ENCODE results near the gene FARP2. TPM values are rescaled to one million over a fixed set of nuclear protein-coding genes. Genes with fewer than 3 reads are reported as not detected.

The FARP2 gene
- total RNA-seq, 6 experiments from 2014 or later = 13.3 to 41.3 (median 28.7) TPM

- ATAC-seq (no peak), DNase-seq (no peak)
- peaks cover 0 to 2% (median under 1%) of the 10 kb centered on the region in 4 donors for H3K4me1 ChIP-seq
- peaks cover 0 to 22% (median 1%) of the 10 kb centered on the region in 4 donors for H3K36me3 ChIP-seq
- H3K9me3 ChIP-seq = no peaks in the 10 kb centered on the region
- no CpG with 5 or more reads among the region's 12 CpGs for WGBS (ENCODE audit: insufficient coverage, low coverage, low lambda C conversion rate, missing lambda C conversion rate)
- H3K27me3 ChIP-seq = no peaks in the 10 kb centered on the region
- H3K27ac ChIP-seq = no peak overlapping the region
- no peak overlapping the region for H3K4me3 ChIP-seq
- TF ChIP-seq CTCF (IDR thresholded peaks at IDR 0.05) (no peak), POLR2A (IDR thresholded peaks at IDR 0.05) (no peak)
- intact Hi-C loops (cut with DNase I) = no loop called here
Measured at GRCh38 chr2:241501099-241501541, 145.0 kb downstream of the FARP2 start.

- H3K9me3 ChIP-seq = no peaks in the 10 kb centered on the region
- no peaks in the 10 kb centered on the region for H3K27me3 ChIP-seq
- intact Hi-C loops (cut with DNase I) = no loop called here
- WGBS (ENCODE audit: insufficient coverage, low coverage, low lambda C conversion rate, missing lambda C conversion rate) = 90% methylated on average over 2 of the region's 17 CpGs
- H3K4me3 ChIP-seq = no peak overlapping the region
- ATAC-seq (no peak), DNase-seq (no peak)
- peaks cover 0 to 6% (median 2%) of the 10 kb centered on the region in 4 donors for H3K4me1 ChIP-seq
- TF ChIP-seq CTCF (IDR thresholded peaks at IDR 0.05) (no peak), POLR2A (IDR thresholded peaks at IDR 0.05) (no peak)
- H3K27ac ChIP-seq = no peak overlapping the region
- H3K36me3 ChIP-seq = peaks cover 0 to 17% (median 1%) of the 10 kb centered on the region in 4 donors
Measured at GRCh38 chr2:241501551-241501950, 145.5 kb downstream of the FARP2 start.

- 90% methylated on average over 11 of the region's 11 CpGs for WGBS (ENCODE audit: insufficient coverage, low coverage, low lambda C conversion rate, missing lambda C conversion rate)
- ATAC-seq = no peak
- H3K27me3 ChIP-seq = no peaks in the 10 kb centered on the region
- H3K4me3 ChIP-seq = no peak overlapping the region
- peaks cover 0 to 17% (median 0%) of the 10 kb centered on the region in 4 donors for H3K36me3 ChIP-seq
- no peak for DNase-seq
- TF ChIP-seq CTCF (IDR thresholded peaks at IDR 0.05) = no peak
- no peak for TF ChIP-seq POLR2A (IDR thresholded peaks at IDR 0.05)
- H3K27ac ChIP-seq = no peak overlapping the region
- intact Hi-C loops (cut with DNase I) = no loop called here
- peaks cover 0 to 13% (median 6%) of the 10 kb centered on the region in 4 donors for H3K4me1 ChIP-seq
- H3K9me3 ChIP-seq = no peaks in the 10 kb centered on the region
Measured at GRCh38 chr2:241502281-241502680, 146.2 kb downstream of the FARP2 start.

GRCh38 chr2:241503776-241504392, 147.8 kb downstream of the FARP2 start:
- 72% methylated on average over 2 of the region's 12 CpGs for WGBS (ENCODE audit: insufficient coverage, low coverage, low lambda C conversion rate, missing lambda C conversion rate)
- peaks cover 0 to 13% (median 6%) of the 10 kb centered on the region in 4 donors for H3K4me1 ChIP-seq
- H3K27ac ChIP-seq = no peak overlapping the region
- DNase-seq = no peak
- no peak overlapping the region for H3K4me3 ChIP-seq
- H3K27me3 ChIP-seq = no peaks in the 10 kb centered on the region
- intact Hi-C loops (cut with DNase I) = no loop called here
- H3K9me3 ChIP-seq = no peaks in the 10 kb centered on the region
- TF ChIP-seq CTCF (IDR thresholded peaks at IDR 0.05) = no peak
- no peak for TF ChIP-seq POLR2A (IDR thresholded peaks at IDR 0.05)
- peaks cover 0 to 8% (median 0%) of the 10 kb centered on the region in 4 donors for H3K36me3 ChIP-seq
- no peak for ATAC-seq

Measured in right lobe of liver (tissue), 6 donors.